ENCODE data around the gene GPR25. TPM values are rescaled to one million over a fixed set of nuclear protein-coding genes. Genes with fewer than 3 reads are reported as not detected.

GPR25 gene
- total RNA-seq, 1 experiment from 2014 or later: not detected

DNA sequence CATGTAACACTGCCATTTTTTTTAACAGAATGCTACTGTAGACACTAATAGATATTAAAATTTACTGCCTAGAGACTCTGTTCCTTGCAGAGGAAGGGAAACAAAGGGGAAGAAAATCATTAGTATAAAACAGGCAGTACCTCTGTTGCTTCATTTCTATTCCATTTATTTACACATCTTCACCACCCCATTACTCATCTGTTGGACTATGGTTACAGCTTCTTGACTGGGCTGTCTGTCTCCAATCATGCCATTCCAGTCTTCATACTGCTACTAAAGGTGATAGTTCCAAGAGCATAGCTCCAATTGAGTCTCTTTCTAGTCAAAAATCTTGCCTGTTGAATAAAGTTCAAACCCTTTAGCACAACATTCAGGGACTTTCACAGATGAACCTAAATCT, 22.2 kb upstream of the GPR25 start:
- ATAC-seq (no peak), DNase-seq (ENCODE audit: low spot score) (no peak)
- Mint-ChIP-seq H3K9me3 (no peaks in the 10 kb centered on the region), H3K27ac (no peak overlapping the region), H3K4me3 (no peak overlapping the region), H3K27me3 (ENCODE audit: low read depth) (no peaks in the 10 kb centered on the region), H3K36me3 (peaks cover 39% of the 10 kb centered on the region), H3K4me1 (peaks cover 8% of the 10 kb centered on the region)
- TF ChIP-seq OVOL2 (CRISPR knock-in tag; IDR thresholded peaks at IDR 0.05; ENCODE audit: borderline replicate concordance): no peak
- no peak for TF ChIP-seq JAZF1 (CRISPR knock-in tag; IDR thresholded peaks at IDR 0.05)
- TF ChIP-seq ZNF232 (CRISPR knock-in tag; IDR thresholded peaks at IDR 0.05): no peak
- TF ChIP-seq CBFB (CRISPR knock-in tag; IDR thresholded peaks at IDR 0.05; ENCODE audit: low read depth): no peak
- CTCF ChIA-PET: interaction anchor here (1.4 kb wide), 1 partner anchor 315 kb away, joined by 3 read pairs; no protein-coding TSS in a partner anchor
- POLR2A ChIA-PET: no interaction called here

DNA sequence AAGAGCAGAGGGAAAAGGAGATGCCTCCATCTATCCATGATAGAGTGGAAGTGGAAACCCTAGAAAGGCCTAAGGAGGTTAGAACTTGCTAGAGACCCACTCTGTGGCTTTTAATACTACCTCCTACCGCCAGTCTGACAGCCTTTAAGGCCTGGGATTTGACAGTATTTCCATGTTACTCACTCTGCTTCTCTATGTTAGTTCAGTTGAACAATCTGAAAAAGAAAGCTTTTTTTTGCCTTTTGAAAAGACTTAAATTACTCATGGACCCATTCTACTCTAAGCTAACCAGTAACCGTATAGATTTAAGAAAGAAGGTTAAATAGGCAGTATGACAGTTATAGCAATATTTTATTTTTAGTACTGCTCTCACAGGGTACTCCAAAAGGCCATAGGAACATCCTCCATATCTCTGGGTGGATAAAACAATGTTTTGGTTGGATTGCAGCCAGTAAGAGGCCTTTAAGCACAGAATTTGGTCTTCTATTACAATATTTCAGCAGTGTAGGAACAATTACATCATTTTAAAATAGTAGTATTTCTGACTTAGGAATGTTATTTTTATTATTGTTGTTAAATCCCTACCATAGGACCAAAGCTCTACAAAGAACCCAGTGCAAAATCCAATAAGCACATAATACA, 15.9 kb upstream of the GPR25 start:
- peaks cover 18% of the 10 kb centered on the region for H3K36me3 Mint-ChIP-seq
- no peaks in the 10 kb centered on the region for H3K9me3 Mint-ChIP-seq
- H3K4me3 Mint-ChIP-seq: no peak overlapping the region
- ChIA-PET POLR2A (no interaction called here), CTCF (interaction anchor here (0.9 kb wide), 1 partner anchor 34 kb away, joined by 3 read pairs; no protein-coding TSS in a partner anchor)
- DNase-seq (ENCODE audit: low spot score) (no peak), ATAC-seq (no peak)
- H3K27ac Mint-ChIP-seq: no peak overlapping the region
- TF ChIP-seq, protein P1, sequence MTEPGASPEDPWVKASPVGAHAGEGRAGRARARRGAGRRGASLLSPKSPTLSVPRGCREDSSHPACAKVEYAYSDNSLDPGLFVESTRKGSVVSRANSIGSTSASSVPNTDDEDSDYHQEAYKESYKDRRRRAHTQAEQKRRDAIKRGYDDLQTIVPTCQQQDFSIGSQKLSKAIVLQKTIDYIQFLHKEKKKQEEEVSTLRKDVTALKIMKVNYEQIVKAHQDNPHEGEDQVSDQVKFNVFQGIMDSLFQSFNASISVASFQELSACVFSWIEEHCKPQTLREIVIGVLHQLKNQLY (CRISPR knock-in tag; IDR thresholded peaks at IDR 0.05): no peak
- TF ChIP-seq, protein P2, sequence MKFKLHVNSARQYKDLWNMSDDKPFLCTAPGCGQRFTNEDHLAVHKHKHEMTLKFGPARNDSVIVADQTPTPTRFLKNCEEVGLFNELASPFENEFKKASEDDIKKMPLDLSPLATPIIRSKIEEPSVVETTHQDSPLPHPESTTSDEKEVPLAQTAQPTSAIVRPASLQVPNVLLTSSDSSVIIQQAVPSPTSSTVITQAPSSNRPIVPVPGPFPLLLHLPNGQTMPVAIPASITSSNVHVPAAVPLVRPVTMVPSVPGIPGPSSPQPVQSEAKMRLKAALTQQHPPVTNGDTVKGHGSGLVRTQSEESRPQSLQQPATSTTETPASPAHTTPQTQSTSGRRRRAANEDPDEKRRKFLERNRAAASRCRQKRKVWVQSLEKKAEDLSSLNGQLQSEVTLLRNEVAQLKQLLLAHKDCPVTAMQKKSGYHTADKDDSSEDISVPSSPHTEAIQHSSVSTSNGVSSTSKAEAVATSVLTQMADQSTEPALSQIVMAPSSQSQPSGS (CRISPR knock-in tag; IDR thresholded peaks at IDR 0.05; ENCODE audit: borderline replicate concordance, low read depth): no peak
- no peak for TF ChIP-seq ZNF219 (CRISPR knock-in tag; IDR thresholded peaks at IDR 0.05; ENCODE audit: borderline replicate concordance)
- TF ChIP-seq, protein P3, sequence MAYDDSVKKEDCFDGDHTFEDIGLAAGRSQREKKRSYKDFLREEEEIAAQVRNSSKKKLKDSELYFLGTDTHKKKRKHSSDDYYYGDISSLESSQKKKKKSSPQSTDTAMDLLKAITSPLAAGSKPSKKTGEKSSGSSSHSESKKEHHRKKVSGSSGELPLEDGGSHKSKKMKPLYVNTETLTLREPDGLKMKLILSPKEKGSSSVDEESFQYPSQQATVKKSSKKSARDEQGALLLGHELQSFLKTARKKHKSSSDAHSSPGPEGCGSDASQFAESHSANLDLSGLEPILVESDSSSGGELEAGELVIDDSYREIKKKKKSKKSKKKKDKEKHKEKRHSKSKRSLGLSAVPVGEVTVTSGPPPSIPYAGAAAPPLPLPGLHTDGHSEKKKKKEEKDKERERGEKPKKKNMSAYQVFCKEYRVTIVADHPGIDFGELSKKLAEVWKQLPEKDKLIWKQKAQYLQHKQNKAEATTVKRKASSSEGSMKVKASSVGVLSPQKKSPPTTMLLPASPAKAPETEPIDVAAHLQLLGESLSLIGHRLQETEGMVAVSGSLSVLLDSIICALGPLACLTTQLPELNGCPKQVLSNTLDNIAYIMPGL (CRISPR knock-in tag; IDR thresholded peaks at IDR 0.05): no peak
- TF ChIP-seq ZNF423 (CRISPR knock-in tag; IDR thresholded peaks at IDR 0.05): no peak
- TF ChIP-seq, protein P4, sequence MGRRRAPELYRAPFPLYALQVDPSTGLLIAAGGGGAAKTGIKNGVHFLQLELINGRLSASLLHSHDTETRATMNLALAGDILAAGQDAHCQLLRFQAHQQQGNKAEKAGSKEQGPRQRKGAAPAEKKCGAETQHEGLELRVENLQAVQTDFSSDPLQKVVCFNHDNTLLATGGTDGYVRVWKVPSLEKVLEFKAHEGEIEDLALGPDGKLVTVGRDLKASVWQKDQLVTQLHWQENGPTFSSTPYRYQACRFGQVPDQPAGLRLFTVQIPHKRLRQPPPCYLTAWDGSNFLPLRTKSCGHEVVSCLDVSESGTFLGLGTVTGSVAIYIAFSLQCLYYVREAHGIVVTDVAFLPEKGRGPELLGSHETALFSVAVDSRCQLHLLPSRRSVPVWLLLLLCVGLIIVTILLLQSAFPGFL (CRISPR knock-in tag; IDR thresholded peaks at IDR 0.05; ENCODE audit: borderline replicate concordance): no peak
- no peak for TF ChIP-seq SP1 (CRISPR knock-in tag; conservative IDR thresholded peaks at IDR 0.05)
- TF ChIP-seq, protein P5, sequence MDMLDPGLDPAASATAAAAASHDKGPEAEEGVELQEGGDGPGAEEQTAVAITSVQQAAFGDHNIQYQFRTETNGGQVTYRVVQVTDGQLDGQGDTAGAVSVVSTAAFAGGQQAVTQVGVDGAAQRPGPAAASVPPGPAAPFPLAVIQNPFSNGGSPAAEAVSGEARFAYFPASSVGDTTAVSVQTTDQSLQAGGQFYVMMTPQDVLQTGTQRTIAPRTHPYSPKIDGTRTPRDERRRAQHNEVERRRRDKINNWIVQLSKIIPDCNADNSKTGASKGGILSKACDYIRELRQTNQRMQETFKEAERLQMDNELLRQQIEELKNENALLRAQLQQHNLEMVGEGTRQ (CRISPR knock-in tag; IDR thresholded peaks at IDR 0.05): no peak
- H3K27me3 Mint-ChIP-seq (ENCODE audit: low read depth): no peaks in the 10 kb centered on the region
- no peaks in the 10 kb centered on the region for H3K4me1 Mint-ChIP-seq

DNA sequence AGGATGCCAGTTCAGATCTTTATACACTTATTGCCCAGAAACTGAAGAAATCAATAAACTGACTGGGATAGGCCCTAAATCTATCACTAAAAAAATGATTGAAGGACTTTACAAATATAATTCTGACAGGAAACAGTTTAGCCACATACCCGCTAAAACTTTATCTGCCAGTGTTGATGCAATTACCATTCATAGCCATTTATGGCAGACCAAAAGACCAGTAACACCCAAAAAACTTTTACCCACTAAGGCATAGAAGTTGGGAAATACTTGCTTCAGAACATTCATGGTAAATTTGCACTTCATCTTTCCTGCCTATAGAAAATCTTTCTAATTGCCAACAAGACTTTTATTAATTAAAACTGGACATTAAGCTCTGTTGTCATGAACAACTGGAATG, 15.0 kb upstream of the GPR25 start:
- no peak overlapping the region for H3K27ac Mint-ChIP-seq
- ChIA-PET POLR2A (no interaction called here), CTCF (interaction anchor here (0.9 kb wide), 1 partner anchor 33 kb away, joined by 3 read pairs; no protein-coding TSS in a partner anchor)
- no peaks in the 10 kb centered on the region for H3K27me3 Mint-ChIP-seq (ENCODE audit: low read depth)
- H3K36me3 Mint-ChIP-seq: peaks cover 14% of the 10 kb centered on the region
- ATAC-seq (no peak), DNase-seq (ENCODE audit: low spot score) (no peak)
- H3K4me3 Mint-ChIP-seq: no peak overlapping the region
- no peaks in the 10 kb centered on the region for H3K4me1 Mint-ChIP-seq
- H3K9me3 Mint-ChIP-seq: no peaks in the 10 kb centered on the region
- TF ChIP-seq CBFB (CRISPR knock-in tag; IDR thresholded peaks at IDR 0.05; ENCODE audit: low read depth) (no peak), ZNF138 (CRISPR knock-in tag; conservative IDR thresholded peaks at IDR 0.05) (no peak), CREM (CRISPR knock-in tag; IDR thresholded peaks at IDR 0.05) (no peak), GRHL2 (CRISPR knock-in tag; IDR thresholded peaks at IDR 0.05; ENCODE audit: insufficient replicate concordance, severe bottlenecking) (no peak)
- TF ChIP-seq, protein P6, sequence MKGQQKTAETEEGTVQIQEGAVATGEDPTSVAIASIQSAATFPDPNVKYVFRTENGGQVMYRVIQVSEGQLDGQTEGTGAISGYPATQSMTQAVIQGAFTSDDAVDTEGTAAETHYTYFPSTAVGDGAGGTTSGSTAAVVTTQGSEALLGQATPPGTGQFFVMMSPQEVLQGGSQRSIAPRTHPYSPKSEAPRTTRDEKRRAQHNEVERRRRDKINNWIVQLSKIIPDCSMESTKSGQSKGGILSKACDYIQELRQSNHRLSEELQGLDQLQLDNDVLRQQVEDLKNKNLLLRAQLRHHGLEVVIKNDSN (CRISPR knock-in tag; IDR thresholded peaks at IDR 0.05): no peak
- TF ChIP-seq, protein P7, sequence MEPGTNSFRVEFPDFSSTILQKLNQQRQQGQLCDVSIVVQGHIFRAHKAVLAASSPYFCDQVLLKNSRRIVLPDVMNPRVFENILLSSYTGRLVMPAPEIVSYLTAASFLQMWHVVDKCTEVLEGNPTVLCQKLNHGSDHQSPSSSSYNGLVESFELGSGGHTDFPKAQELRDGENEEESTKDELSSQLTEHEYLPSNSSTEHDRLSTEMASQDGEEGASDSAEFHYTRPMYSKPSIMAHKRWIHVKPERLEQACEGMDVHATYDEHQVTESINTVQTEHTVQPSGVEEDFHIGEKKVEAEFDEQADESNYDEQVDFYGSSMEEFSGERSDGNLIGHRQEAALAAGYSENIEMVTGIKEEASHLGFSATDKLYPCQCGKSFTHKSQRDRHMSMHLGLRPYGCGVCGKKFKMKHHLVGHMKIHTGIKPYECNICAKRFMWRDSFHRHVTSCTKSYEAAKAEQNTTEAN (CRISPR knock-in tag; IDR thresholded peaks at IDR 0.05): no peak
- TF ChIP-seq, protein P8, sequence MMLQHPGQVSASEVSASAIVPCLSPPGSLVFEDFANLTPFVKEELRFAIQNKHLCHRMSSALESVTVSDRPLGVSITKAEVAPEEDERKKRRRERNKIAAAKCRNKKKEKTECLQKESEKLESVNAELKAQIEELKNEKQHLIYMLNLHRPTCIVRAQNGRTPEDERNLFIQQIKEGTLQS (CRISPR knock-in tag; conservative IDR thresholded peaks at IDR 0.05): no peak

All from WTC11 (cell line).